H1 (cell line): ENCODE data around the gene MPP2. TPM values are rescaled to one million over a fixed set of nuclear protein-coding genes. Genes with fewer than 3 reads are reported as not detected.

Experiments used
- RNF2 ChIP-seq: fragments of 200-900, 300-1000 bp; sonication (generic); IDR thresholded peaks from 2 replicates; pipeline ENCODE4 v1.7.1; 2016; ENCODE audit warnings: borderline replicate concordance, low read depth, mild to moderate bottlenecking, antibody characterized with exemption, low read length; ENCODE audit not compliant: poor library complexity, severe bottlenecking; ENCODE audit errors: missing control alignments
- ZNF274 ChIP-seq: IDR thresholded peaks from 2 replicates; pipeline ENCODE4 v1.7.0; 2012; ENCODE audit warnings: low read length, borderline replicate concordance; ENCODE audit errors: extremely low read depth
- polyA plus RNA-seq, 7 experiments: library from polyadenylated mRNA; depleted of rRNA in 3 of 7; stranded (reverse) in 5 of 7; unstranded in 2 of 7; fragments of >200 nt in 5 of 7; fragments of 200-250 nt in 2 of 7; gene quantifications; 1 replicate in 5 of 7; 2 replicates in 1 of 7; 4 replicates in 1 of 7; pipeline versions ENCODE4 v1.2.1 to v1.2.3, GENCODE V29; 2011 to 2013; ENCODE audit warnings: missing spikeins in 2 of 7, mixed read lengths in 2 of 7
- total RNA-seq: library from RNA; stranded (reverse); fragmentation: NEBNext Ultra II Directional; extraction: Animal tissue kit (Norgen Biotek cat#: 25700); gene quantifications from 2 replicates; pipeline ENCODE4 v1.2.1, GENCODE V29; 2021

MPP2 gene
- total and polyA plus RNA-seq, 2 of the 8 experiments (the other 6 are each of a cell fraction or from before 2014, with no cell fraction given): 30.9 to 34.1 TPM

- no peak for TF ChIP-seq RNF2
- TF ChIP-seq ZNF274: no peak
Observed at GRCh38 chr17:43900858-43901754, 6.2 kb downstream of the MPP2 start (continued).
